Adrenal gland (tissue), 12 donors: ENCODE measurements around the gene ITGB4. TPM values are rescaled to one million over a fixed set of nuclear protein-coding genes. Genes with fewer than 3 reads are reported as not detected.
"Not testable (repeated sequence)": the region's sequence is repeated elsewhere in the genome, so short reads cannot be mapped to it uniquely, and the experiment has no call there.

Experiments used
- DNase-seq, 7 donors: peaks; one replicate each; pipeline ENCODE4 v3.0.0-alpha.2; 2019 to 2020
- H3K27ac ChIP-seq, 5 donors: fragments of 200-600 bp; sonication (generic) in 4 of 5; 1 replicate in 3 of 5; 2 replicates in 2 of 5; pipeline versions ENCODE4 v1.5.1 to v1.8.0; 2016 to 2020; ENCODE audit warnings: mild to moderate bottlenecking in 1 of 5
- H3K27me3 ChIP-seq: fragments of 200-600 bp; 2 replicates; pipeline ENCODE4 v1.8.0; 2021
- H3K36me3 ChIP-seq, 2 donors: fragments of 200-600 bp; replicated peaks in 1 of 2; 1 replicate in 1 of 2; 2 replicates in 1 of 2; pipeline versions ENCODE4 v1.5.1 to v1.8.0; 2018 to 2022
- H3K4me1 ChIP-seq, 2 donors: fragments of 200-600 bp; replicated peaks in 1 of 2; 1 replicate in 1 of 2; 2 replicates in 1 of 2; pipeline versions ENCODE4 v1.5.1 to v1.8.0; 2018 to 2021
- H3K4me3 ChIP-seq, 4 donors: fragments of 200-600 bp; sonication (generic) in 3 of 4; one replicate each; pipeline ENCODE4 v1.5.1; 2016 to 2018
- H3K9me3 ChIP-seq, 3 donors: fragments of 200-600 bp; sonication (generic) in 1 of 3; replicated peaks in 1 of 3; 1 replicate in 2 of 3; 2 replicates in 1 of 3; pipeline versions ENCODE4 v1.5.1 to v1.8.0; 2016 to 2021
- POLR2A ChIP-seq, 2 donors: fragments of 450-650 bp; IDR thresholded peaks; one replicate each; pipeline ENCODE4 v1.6.1; 2017; ENCODE audit warnings: antibody characterized with exemption in 2 of 2, mild to moderate bottlenecking in 2 of 2, moderate library complexity in 1 of 2
- WGBS, 4 donors: extraction: QIAGEN DNeasy Blood & Tissue Kit in 2 of 4; methylation state at CpG; one replicate each; pipeline versions ENCODE4 v1.1.5 to v1.1.7; 2013 to 2017; 5-methylcytosine and 5-hydroxymethylcytosine counted together
- intact Hi-C, 2 donors: fragments of 100-400 bp; cut with DNase I; formaldehyde crosslinking; loops; one replicate each; pipeline versions ENCODE4 v1.14.1 to v1.15.0; 2022 to 2023
- polyA plus RNA-seq, 3 donors: library from polyadenylated mRNA; stranded (reverse); fragments of 200-250 nt in 2 of 3; fragments of 350-450 nt in 1 of 3; fragmentation: Illumina TruSeq in 1 of 3; extraction: RNeasy Lipid Tissue Mini Kit (QIAGEN cat#74804) in 1 of 3; gene quantifications; one replicate each; pipeline ENCODE4 v1.2.3, GENCODE V29; 2013 to 2014
- total RNA-seq, 9 donors: library from RNA; depleted of rRNA in 4 of 9; stranded (reverse); fragments of >200 nt in 4 of 9; fragments of 120-200 nt in 1 of 9; fragmentation: NEBNext Ultra II Directional in 1 of 9; extraction: Animal tissue kit (Norgen Biotek cat#: 25700) in 1 of 9; gene quantifications; one replicate each; pipeline versions ENCODE4 v1.1.0 to v1.2.4, GENCODE V29; 2013 to 2023
- TF ChIP-seq, protein P1 (sequence below), 6 experiments: fragments of 450-650 bp in 4 of 6; fragments of 200-600 bp in 2 of 6; sonication (generic) in 1 of 6; IDR thresholded peaks; 1 replicate in 5 of 6; 2 replicates in 1 of 6; pipeline versions ENCODE4 v1.5.1 to v1.8.0; 2016 to 2021; ENCODE audit warnings: antibody characterized with exemption in 6 of 6, mild to moderate bottlenecking in 2 of 6, moderate library complexity in 1 of 6
- donor health status: healthy with polysubstance abuse.
- donor health status: Bipolar disorder and iron deficiency.
- donor health status: DM: yes; HTN: yes; CAD: no.
- donor health status: DM: no; HTN: no; CAD: no.
- donor health status: DM: no; HTN: no; CAD: no.
- donor health status: DM: yes; HTN: yes; CAD: no.

ITGB4 gene
- total and polyA plus RNA-seq, 12 donors = 1.00 to 12.5 (median 6.9) TPM

DNA sequence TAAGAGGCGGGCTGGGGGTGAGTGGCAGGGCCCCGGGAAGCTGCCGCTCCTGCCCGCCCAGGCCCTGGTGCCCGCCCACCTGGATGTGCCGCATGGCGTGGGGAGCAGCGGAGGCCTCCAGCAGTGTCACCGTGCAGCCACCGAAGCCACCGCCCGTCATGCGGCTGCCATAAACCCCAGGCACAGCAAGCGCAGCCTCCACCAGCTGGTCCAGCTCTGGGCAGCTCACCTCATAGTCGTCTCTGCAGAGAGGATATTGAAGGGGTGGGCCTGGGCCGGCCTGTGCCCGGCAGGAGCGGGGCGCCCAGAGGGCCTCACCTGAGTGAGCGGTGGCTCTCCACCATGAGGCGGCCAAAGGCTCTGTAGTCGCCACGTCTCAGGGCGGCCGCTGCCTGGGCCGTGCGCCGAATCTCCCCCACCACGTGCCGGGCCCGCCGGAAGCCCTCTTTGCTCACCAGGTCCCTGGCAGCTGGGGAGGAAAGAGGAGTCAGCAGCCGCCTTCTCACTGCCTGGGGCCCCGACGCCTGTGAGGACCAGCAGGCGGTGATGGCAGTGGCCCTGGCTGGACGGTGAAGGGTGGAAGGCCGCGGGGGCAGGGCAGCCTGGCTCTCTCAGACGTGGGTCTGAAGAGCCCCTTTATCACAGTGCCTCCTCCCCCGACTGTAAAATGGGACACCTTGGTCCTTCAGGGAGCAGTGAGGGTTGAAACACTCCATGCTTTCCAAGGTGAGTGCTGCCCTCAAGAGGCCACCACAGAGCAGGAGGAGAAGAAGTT is 37.1 kb downstream of the ITGB4 start:
- no peak for DNase-seq
- intact Hi-C loops = no loop called here
- no peaks in the 10 kb centered on the region for H3K9me3 ChIP-seq
- WGBS, 4 donors = 81 to 93% (median 90%) methylated on average over 17 to 41 of the region's 41 CpGs
- no peak overlapping the region for H3K4me3 ChIP-seq
- H3K4me1 ChIP-seq = peaks cover 10% of the 10 kb centered on the region in 2 donors
- TF ChIP-seq POLR2A (IDR thresholded peaks at IDR 0.05) = no peak
- TF ChIP-seq, protein P1, sequence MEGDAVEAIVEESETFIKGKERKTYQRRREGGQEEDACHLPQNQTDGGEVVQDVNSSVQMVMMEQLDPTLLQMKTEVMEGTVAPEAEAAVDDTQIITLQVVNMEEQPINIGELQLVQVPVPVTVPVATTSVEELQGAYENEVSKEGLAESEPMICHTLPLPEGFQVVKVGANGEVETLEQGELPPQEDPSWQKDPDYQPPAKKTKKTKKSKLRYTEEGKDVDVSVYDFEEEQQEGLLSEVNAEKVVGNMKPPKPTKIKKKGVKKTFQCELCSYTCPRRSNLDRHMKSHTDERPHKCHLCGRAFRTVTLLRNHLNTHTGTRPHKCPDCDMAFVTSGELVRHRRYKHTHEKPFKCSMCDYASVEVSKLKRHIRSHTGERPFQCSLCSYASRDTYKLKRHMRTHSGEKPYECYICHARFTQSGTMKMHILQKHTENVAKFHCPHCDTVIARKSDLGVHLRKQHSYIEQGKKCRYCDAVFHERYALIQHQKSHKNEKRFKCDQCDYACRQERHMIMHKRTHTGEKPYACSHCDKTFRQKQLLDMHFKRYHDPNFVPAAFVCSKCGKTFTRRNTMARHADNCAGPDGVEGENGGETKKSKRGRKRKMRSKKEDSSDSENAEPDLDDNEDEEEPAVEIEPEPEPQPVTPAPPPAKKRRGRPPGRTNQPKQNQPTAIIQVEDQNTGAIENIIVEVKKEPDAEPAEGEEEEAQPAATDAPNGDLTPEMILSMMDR (IDR thresholded peaks at IDR 0.05) = no peak
- H3K27ac ChIP-seq = no peak overlapping the region
- peaks cover 0 to 8% of the 10 kb centered on the region in 2 donors for H3K36me3 ChIP-seq
- H3K27me3 ChIP-seq = no peaks in the 10 kb centered on the region

DNA sequence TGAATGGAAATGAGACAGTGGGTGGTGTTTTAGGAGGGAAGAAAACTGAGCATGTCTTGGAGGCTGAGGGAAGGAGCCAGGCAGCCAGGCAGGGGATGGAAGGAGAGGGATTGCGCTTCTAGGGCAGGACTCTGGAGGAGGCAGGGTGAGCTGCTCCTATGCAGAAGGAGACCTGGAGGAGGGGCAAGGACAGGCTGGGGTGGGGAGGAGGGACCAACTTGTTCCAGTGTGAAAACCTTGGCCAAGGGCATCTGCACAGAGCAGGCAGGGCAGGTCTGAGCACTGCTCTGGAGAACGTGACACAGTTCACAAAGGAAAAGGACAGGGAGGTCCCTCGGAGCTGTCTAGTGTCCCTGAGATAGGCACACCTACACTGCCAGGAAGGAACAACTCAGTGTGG is 38.2 kb downstream of the ITGB4 start:
- H3K4me1 ChIP-seq = peaks cover 0 to 8% of the 10 kb centered on the region in 2 donors
- H3K4me3 ChIP-seq = no peak overlapping the region
- peak in 2 of 7 donors; percentile 51 to 55 for DNase-seq
- H3K9me3 ChIP-seq = no peaks in the 10 kb centered on the region
- 48 to 71% (median 63%) methylated on average over 3 of the region's 3 CpGs for WGBS, 4 donors
- no peak overlapping the region for H3K27ac ChIP-seq
- peaks cover 0 to 8% of the 10 kb centered on the region in 2 donors for H3K36me3 ChIP-seq
- TF ChIP-seq POLR2A (IDR thresholded peaks at IDR 0.05) = no peak
- TF ChIP-seq, protein P1 (IDR thresholded peaks at IDR 0.05) = no peak
- intact Hi-C loops = no loop called here
- no peaks in the 10 kb centered on the region for H3K27me3 ChIP-seq

DNA sequence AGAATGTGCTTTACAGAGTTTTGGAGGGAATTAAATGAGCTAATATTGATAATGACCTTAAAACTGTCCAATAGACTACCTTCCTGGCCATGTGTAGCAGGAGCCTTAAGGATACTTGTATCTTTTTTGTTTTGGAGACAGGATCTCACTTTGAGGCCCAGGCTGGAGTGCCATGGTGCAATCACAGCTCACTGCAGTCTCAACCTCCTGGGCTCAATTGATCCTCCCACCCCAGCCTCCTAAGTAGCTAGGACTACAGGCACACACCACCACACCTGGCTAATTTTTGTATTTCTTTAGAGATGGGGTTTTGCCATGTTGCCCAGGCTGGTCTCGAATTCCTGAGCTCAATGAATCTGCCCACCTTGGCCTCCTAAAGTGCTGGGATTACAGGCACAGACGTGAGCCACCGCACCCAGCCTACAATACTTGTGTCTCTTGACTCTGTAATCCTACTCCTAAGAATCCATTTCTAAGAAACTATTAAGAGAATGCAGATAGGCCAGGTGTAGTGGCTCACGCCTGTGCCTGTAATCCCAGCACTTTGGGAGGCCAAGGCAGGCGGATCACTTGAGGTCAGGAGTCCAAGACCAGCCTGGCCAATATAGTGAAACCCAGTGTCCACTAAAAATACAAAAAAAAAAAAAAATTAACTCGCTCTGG is 38.9 kb downstream of the ITGB4 start:
- 96 to 99% (median 98%) methylated on average over 6 of the region's 6 CpGs for WGBS, 4 donors
- not testable (repeated sequence) for DNase-seq
- intact Hi-C loops = loop anchor here (10.0 kb wide), 2 partner anchors 55 to 65 kb away; no protein-coding TSS in a partner anchor

DNA sequence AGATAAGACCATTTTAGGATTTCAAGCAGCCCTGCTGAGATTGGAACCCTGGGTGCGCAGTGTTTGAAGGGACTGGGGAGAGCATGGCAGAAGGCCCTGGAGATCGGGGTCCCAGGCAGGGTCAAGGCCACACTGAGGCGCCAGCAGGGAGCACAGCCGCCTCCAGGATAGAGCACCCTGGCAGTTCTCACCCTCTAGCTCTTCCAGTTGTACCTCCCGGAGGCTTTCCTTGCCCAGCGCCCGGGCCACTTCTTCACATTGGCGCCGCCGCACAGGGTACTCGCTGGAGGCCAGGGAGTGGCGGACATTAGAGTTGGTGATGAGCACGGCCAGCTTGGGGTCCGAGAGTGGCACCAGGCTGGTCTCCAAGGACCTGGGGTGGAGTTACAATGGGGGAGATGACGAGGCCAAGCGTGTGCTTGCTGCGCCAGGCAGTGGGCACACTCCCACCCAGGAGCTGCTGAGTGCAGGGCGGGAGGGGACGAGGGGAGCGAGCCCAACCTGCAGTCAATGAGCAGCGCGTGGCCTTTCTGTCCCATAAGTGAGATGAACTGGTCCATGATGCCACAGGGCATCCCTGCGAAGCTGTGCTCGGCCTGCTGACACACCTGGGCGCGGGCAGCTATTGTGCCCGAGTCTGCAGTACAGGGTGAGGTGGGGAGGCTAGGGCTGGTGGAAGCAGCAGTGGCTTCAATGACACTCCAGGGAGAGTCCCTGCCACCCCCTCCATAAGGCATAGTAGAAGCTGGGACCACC is 41.4 kb downstream of the ITGB4 start:
- WGBS, 4 donors = 95 to 96% (median 95%) methylated on average over 20 to 27 of the region's 27 CpGs
- Histone ChIP-seq H3K4me1 (peaks cover 2 to 13% of the 10 kb centered on the region in 2 donors), H3K27me3 (no peaks in the 10 kb centered on the region), H3K27ac (no peak overlapping the region), H3K36me3 (peaks cover 0 to 7% of the 10 kb centered on the region in 2 donors), H3K9me3 (no peaks in the 10 kb centered on the region), H3K4me3 (no peak overlapping the region)
- TF ChIP-seq POLR2A (IDR thresholded peaks at IDR 0.05) = no peak
- TF ChIP-seq, protein P1 (IDR thresholded peaks at IDR 0.05) = no peak
- no peak for DNase-seq
- intact Hi-C loops = loop anchor here (10.0 kb wide), 2 partner anchors 52 to 62 kb away; no protein-coding TSS in a partner anchor

More for the DNA sequence above, 38.9 kb downstream of the ITGB4 start:
- H3K9me3 ChIP-seq, H3K27me3 ChIP-seq, H3K27ac ChIP-seq, H3K4me3 ChIP-seq, H3K36me3 ChIP-seq: not testable (repeated sequence)
- peaks cover under 1 to 13% of the 10 kb centered on the region in 2 donors for H3K4me1 ChIP-seq
